HepG2 (cell line): Measurements from ENCODE around the gene RAB35. TPM values are rescaled to one million over a fixed set of nuclear protein-coding genes. Genes with fewer than 3 reads are reported as not detected.

Source experiments
- ATAC-seq: fragments of 200-7000 bp; cut with Tn5 transposase; 3 replicates; pipeline ENCODE4 v1.9.1; 2020; ENCODE audit warnings: mild to moderate bottlenecking, moderate library complexity
- BruUV-seq: library from RNA; stranded (reverse); fragments of 400-500 nt; replicated peaks from 2 replicates; lab custom pipeline; 2021; lab: Mats Ljungman, UMichigan
- CTCF ChIA-PET: fragments of 300-600 bp; formaldehyde crosslinking; extraction: SDS; loops from one replicate; lab custom pipeline; 2021; ENCODE audit warnings: low total read pairs, inconsistent platforms, low intra/inter-chr PET ratio; lab: Yijun Ruan, JAX
- POLR2A ChIA-PET: fragments of 350-600 bp; sonication (Branson Sonifier 250); formaldehyde crosslinking; loops from one replicate; lab custom pipeline; 2020; ENCODE audit warnings: antibody characterized with exemption, inconsistent platforms; lab: Yijun Ruan, JAX
- DNase-seq: peaks from one replicate; pipeline ENCODE4 v3.0.0-alpha.2; 2015; ENCODE audit warnings: low spot score
- FAIRE-seq: peaks from 3 replicates; lab custom pipeline; 2011; peaks lifted over from hg19 to GRCh38; lab: Jason Lieb, UNC
- H2AFZ ChIP-seq: one replicate; pipeline ENCODE4 v1.6.1; 2011; ENCODE audit warnings: low read length, inconsistent platforms
- H3K27ac ChIP-seq: fragments of 300-600 bp; 3 replicates; pipeline ENCODE4 v1.8.0; 2011; ENCODE audit warnings: mixed run types, mild to moderate bottlenecking, mixed read lengths, low read length, inconsistent platforms; ENCODE audit not compliant: insufficient read depth; ENCODE audit errors: extremely low read length
- H3K27me3 ChIP-seq, 2 experiments: fragments of 200-600 bp in 1 of 2; 2 replicates in 1 of 2; 3 replicates in 1 of 2; pipeline versions ENCODE4 v1.6.0 to v1.8.0; 2011; ENCODE audit warnings: low read length in 2 of 2, mild to moderate bottlenecking in 2 of 2, moderate library complexity in 2 of 2, inconsistent platforms in 1 of 2; ENCODE audit not compliant: insufficient read depth in 2 of 2, control insufficient read depth in 1 of 2
- H3K36me3 ChIP-seq, 2 experiments: fragments of 200-600 bp in 1 of 2; replicated peaks in 1 of 2; 2 replicates in 1 of 2; 3 replicates in 1 of 2; pipeline versions ENCODE4 v1.5.1 to v1.8.0; 2011; ENCODE audit warnings: low read length in 2 of 2, inconsistent platforms in 1 of 2; ENCODE audit not compliant: insufficient read depth in 2 of 2, control insufficient read depth in 1 of 2
- H3K4me1 ChIP-seq: 2 replicates; pipeline ENCODE4 v1.5.1; 2012; ENCODE audit warnings: low read length, inconsistent platforms; ENCODE audit not compliant: insufficient read depth
- H3K4me2 ChIP-seq: 2 replicates; pipeline ENCODE4 v1.6.0; 2011; ENCODE audit warnings: low read depth, low read length, inconsistent platforms
- H3K4me3 ChIP-seq, 3 experiments: fragments of 200-600 bp in 1 of 3; sonication (generic), shearing (Covaris generic) in 1 of 3; replicated peaks in 1 of 3; 2 replicates each; pipeline ENCODE4 v1.5.1; 2011 to 2016; ENCODE audit warnings: low read length in 3 of 3, inconsistent platforms in 2 of 3, low read depth in 2 of 3, mild to moderate bottlenecking in 2 of 3, control low read depth in 1 of 3, mixed read lengths in 1 of 3; ENCODE audit not compliant: insufficient read depth in 1 of 3
- H3K79me2 ChIP-seq: one replicate; pipeline ENCODE4 v1.6.1; 2011; ENCODE audit warnings: low read length, inconsistent platforms; ENCODE audit not compliant: insufficient read depth
- H3K9ac ChIP-seq: 2 replicates; pipeline ENCODE4 v1.6.0; 2011; ENCODE audit warnings: mild to moderate bottlenecking, low read depth, low read length, inconsistent platforms; ENCODE audit not compliant: insufficient read depth
- H3K9me3 ChIP-seq: 2 replicates; pipeline ENCODE4 v1.5.1; 2012; ENCODE audit warnings: mild to moderate bottlenecking, low read length
- H4K20me1 ChIP-seq: 2 replicates; pipeline ENCODE4 v1.6.0; 2011; ENCODE audit warnings: inconsistent platforms, mild to moderate bottlenecking, low read length, moderate library complexity; ENCODE audit not compliant: insufficient read depth
- ARID2 ChIP-seq: sonication (generic); formaldehyde crosslinking; IDR thresholded peaks from 2 replicates; pipeline ENCODE4 v1.8.1; 2022; ENCODE audit warnings: mild to moderate bottlenecking, missing genetic modification reagents, borderline replicate concordance
- HES4 ChIP-seq: sonication (generic); formaldehyde crosslinking; IDR thresholded peaks from 2 replicates; pipeline ENCODE4 v1.9.0; 2021; ENCODE audit warnings: mild to moderate bottlenecking, missing genetic modification reagents, borderline replicate concordance
- NPAS2 ChIP-seq: sonication (generic); formaldehyde crosslinking; IDR thresholded peaks from 2 replicates; pipeline ENCODE4 v1.8.0; 2022; ENCODE audit warnings: mild to moderate bottlenecking, missing genetic modification reagents, borderline replicate concordance
- TBX3 ChIP-seq: fragments of 450-650 bp; IDR thresholded peaks from 2 replicates; pipeline ENCODE4 v1.6.1; 2017; ENCODE audit warnings: antibody characterized with exemption, mild to moderate bottlenecking, inconsistent platforms, borderline replicate concordance
- TERF1 ChIP-seq: sonication (generic); formaldehyde crosslinking; IDR thresholded peaks from 2 replicates; pipeline ENCODE4 v1.8.0; 2022; ENCODE audit warnings: mild to moderate bottlenecking, missing genetic modification reagents, moderate library complexity
- ZEB1 ChIP-seq: IDR thresholded peaks from 2 replicates; pipeline ENCODE4 v1.6.1; 2012; ENCODE audit warnings: mild to moderate bottlenecking, low read depth, inconsistent platforms; ENCODE audit not compliant: insufficient replicate concordance
- ZNF260 ChIP-seq: sonication (generic); formaldehyde crosslinking; IDR thresholded peaks from 2 replicates; pipeline ENCODE4 v1.4.0; 2020; ENCODE audit warnings: missing genetic modification reagents, low read depth, mild to moderate bottlenecking, borderline replicate concordance
- ZNF30 ChIP-seq: sonication (generic); formaldehyde crosslinking; IDR thresholded peaks from 2 replicates; pipeline ENCODE4 v1.5.0; 2020; ENCODE audit warnings: mild to moderate bottlenecking, missing genetic modification reagents
- ZSCAN22 ChIP-seq: sonication (generic); formaldehyde crosslinking; IDR thresholded peaks from 2 replicates; pipeline ENCODE4 v1.4.0; 2020; ENCODE audit warnings: mild to moderate bottlenecking, missing genetic modification reagents
- WGBS: methylation state at CpG from one replicate; pipeline ENCODE4 v1.1.6; 2017; ENCODE audit warnings: low lambda C conversion rate; 5-methylcytosine and 5-hydroxymethylcytosine counted together
- in situ Hi-C: cut with HindIII; loops from 2 replicates; pipeline ENCODE4 v1.10.0; 2017; ENCODE audit warnings: low pct_unique_long_range_greater_than_20kb; ENCODE audit not compliant: extremely low pct_ligation_motif_present
- intact Hi-C: fragments of 100-400 bp; cut with micrococcal nuclease; formaldehyde crosslinking; loops from one replicate; pipeline ENCODE4 v1.10.0; 2022; ENCODE audit not compliant: unreplicated experiment
- polyA plus RNA-seq, 8 experiments: library from polyadenylated mRNA; depleted of rRNA in 3 of 8; stranded (reverse) in 7 of 8; unstranded in 1 of 8; fragments of >200 nt; fragmentation: Illumina TruSeq in 4 of 8; extraction: Trizol in 4 of 8; gene quantifications; 2 replicates each; pipeline versions ENCODE4 v1.2.1 to v1.2.3, GENCODE V29; 2011 to 2016; ENCODE audit warnings: low read depth in 4 of 8, missing spikeins in 1 of 8, mixed read lengths in 1 of 8; ENCODE audit not compliant: insufficient read depth in 1 of 8
- total RNA-seq, 5 experiments: library from RNA; depleted of rRNA; stranded (reverse); fragments of >200 nt; fragmentation: Illumina TruSeq; extraction: Trizol; gene quantifications; 2 replicates each; pipeline ENCODE4 v1.2.3, GENCODE V29; 2016; ENCODE audit warnings: low read depth in 1 of 5
- TF ChIP-seq, protein P1 (sequence below): fragments of 450-650 bp; IDR thresholded peaks from 2 replicates; pipeline ENCODE4 v1.6.1; 2017; ENCODE audit warnings: mild to moderate bottlenecking
- TF ChIP-seq, protein P2 (sequence below): sonication (generic); formaldehyde crosslinking; IDR thresholded peaks from 2 replicates; pipeline ENCODE4 v1.5.0; 2020; ENCODE audit warnings: missing genetic modification reagents

The RAB35 gene
- total and polyA plus RNA-seq, 2 of the 13 experiments (the other 11 are each of a cell fraction or from before 2014, with no cell fraction given) = 25.2 to 29.1 TPM

DNA sequence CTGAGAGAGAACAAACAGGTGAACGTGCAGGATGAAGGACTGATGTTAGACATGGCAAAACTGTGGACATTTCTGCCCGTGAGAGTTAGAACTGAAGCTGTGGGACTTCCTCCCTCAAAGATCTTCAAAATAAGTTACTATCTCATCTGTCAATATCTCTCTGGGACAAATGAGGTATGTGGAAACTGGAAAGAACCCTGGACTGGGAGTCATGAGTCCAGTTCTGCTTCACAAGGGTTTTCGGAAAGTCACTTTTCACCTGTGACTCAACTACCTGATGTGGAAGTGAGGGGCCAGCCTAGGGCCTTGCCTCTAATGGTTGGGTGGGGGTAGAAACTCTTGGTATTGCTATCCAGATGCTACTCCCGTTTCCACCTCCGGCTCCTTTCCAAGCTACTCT is 47.3 kb downstream of the RAB35 start:
- Histone ChIP-seq H3K9me3 (no peaks in the 10 kb centered on the region), H4K20me1 (no peaks in the 10 kb centered on the region), H3K9ac (no peak overlapping the region), H3K4me3 (no peak overlapping the region), H3K4me1 (peaks cover 25% of the 10 kb centered on the region), H3K36me3 (0 out of 5 replicates have a peak, but pooled peaks cover 0 to 2% of the 10 kb centered on the region in 2 experiments), H3K79me2 (no peaks in the 10 kb centered on the region), H2AFZ (no peak overlapping the region), H3K27me3 (no peaks in the 10 kb centered on the region), H3K27ac (no peak overlapping the region), H3K4me2 (no peak overlapping the region)
- POLR2A ChIA-PET = no interaction called here
- WGBS = 75% methylated on average over 5 of the region's 5 CpGs
- no peak for DNase-seq
- BruUV-seq = no TSS peak
- in situ Hi-C loops = no loop called here
- TF ChIP-seq ZNF30 (no peak), ARID2 (CRISPR knock-in tag) (no peak), NPAS2 (CRISPR knock-in tag) (no peak), ZNF260 (CRISPR knock-in tag) (no peak), HES4 (no peak), ZEB1 (no peak), TERF1 (CRISPR knock-in tag) (no peak), TBX3 (no peak), ZSCAN22 (CRISPR knock-in tag) (no peak)
- TF ChIP-seq, protein P1, sequence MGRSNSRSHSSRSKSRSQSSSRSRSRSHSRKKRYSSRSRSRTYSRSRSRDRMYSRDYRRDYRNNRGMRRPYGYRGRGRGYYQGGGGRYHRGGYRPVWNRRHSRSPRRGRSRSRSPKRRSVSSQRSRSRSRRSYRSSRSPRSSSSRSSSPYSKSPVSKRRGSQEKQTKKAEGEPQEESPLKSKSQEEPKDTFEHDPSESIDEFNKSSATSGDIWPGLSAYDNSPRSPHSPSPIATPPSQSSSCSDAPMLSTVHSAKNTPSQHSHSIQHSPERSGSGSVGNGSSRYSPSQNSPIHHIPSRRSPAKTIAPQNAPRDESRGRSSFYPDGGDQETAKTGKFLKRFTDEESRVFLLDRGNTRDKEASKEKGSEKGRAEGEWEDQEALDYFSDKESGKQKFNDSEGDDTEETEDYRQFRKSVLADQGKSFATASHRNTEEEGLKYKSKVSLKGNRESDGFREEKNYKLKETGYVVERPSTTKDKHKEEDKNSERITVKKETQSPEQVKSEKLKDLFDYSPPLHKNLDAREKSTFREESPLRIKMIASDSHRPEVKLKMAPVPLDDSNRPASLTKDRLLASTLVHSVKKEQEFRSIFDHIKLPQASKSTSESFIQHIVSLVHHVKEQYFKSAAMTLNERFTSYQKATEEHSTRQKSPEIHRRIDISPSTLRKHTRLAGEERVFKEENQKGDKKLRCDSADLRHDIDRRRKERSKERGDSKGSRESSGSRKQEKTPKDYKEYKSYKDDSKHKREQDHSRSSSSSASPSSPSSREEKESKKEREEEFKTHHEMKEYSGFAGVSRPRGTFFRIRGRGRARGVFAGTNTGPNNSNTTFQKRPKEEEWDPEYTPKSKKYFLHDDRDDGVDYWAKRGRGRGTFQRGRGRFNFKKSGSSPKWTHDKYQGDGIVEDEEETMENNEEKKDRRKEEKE = no peak
- TF ChIP-seq, protein P2, sequence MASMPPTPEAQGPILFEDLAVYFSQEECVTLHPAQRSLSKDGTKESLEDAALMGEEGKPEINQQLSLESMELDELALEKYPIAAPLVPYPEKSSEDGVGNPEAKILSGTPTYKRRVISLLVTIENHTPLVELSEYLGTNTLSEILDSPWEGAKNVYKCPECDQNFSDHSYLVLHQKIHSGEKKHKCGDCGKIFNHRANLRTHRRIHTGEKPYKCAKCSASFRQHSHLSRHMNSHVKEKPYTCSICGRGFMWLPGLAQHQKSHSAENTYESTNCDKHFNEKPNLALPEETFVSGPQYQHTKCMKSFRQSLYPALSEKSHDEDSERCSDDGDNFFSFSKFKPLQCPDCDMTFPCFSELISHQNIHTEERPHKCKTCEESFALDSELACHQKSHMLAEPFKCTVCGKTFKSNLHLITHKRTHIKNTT (CRISPR knock-in tag) = no peak
- CTCF ChIA-PET = no interaction called here
- FAIRE-seq = no peak
- intact Hi-C loops = no loop called here
- ATAC-seq = no peak
